Measurements from ENCODE around the gene UNC119B. TPM values are rescaled to one million over a fixed set of nuclear protein-coding genes. Genes with fewer than 3 reads are reported as not detected.

Gene UNC119B
- polyA plus RNA-seq, 1 of the 3 experiments (the other 2 are of a cell fraction), result 23.6 TPM

- Histone ChIP-seq H3K4me3 (ENCODE audit: low read depth in 2 of 2, low read length in 1 of 2) (no peak overlapping the region), H3K4me1 (ENCODE audit: control insufficient read depth in 1 of 2, insufficient read depth in 2 of 2, low read depth in 1 of 2, low read length in 1 of 2) (peaks cover 0 to 15% of the 10 kb centered on the region in 2 experiments; a peak in 1 of 4 replicates), H3K36me3 (replicated peaks in 1 of 2; ENCODE audit: control insufficient read depth in 1 of 2, insufficient read depth in 2 of 2, low read length in 1 of 2) (peaks cover 9 to 10% of the 10 kb centered on the region in 2 experiments), H3F3A (replicated peaks; ENCODE audit: insufficient read depth) (no peaks in the 10 kb centered on the region), H3K27ac (ENCODE audit: low read depth in 2 of 2, low read length in 1 of 2) (no peak overlapping the region), H3K9me3 (no peaks in the 10 kb centered on the region), H4K20me1 (ENCODE audit: insufficient read depth) (no peaks in the 10 kb centered on the region), H3K9me2 (no peaks in the 10 kb centered on the region), H3K27me3 (ENCODE audit: insufficient read depth) (no peaks in the 10 kb centered on the region), H3K9ac (no peak overlapping the region), H2AFZ (ENCODE audit: low read depth) (no peak overlapping the region), H3K79me2 (ENCODE audit: insufficient read depth) (peaks cover 2% of the 10 kb centered on the region; the same call in 1 of the 2 replicates), H3K4me2 (no peak overlapping the region)
- POLR2A ChIA-PET, result interaction anchor here (0.6 kb wide), 1 partner anchor 20 kb away, joined by 3 read pairs; no protein-coding TSS in a partner anchor
- DNase-seq, result no peak
- TF ChIP-seq JUND (IDR thresholded peaks at IDR 0.05) (no peak), MAX (IDR thresholded peaks at IDR 0.05; ENCODE audit: low read depth) (no peak), RXRA (IDR thresholded peaks at IDR 0.05; ENCODE audit: borderline replicate concordance, low read depth) (no peak), TCF12 (IDR thresholded peaks at IDR 0.05) (no peak), TEAD4 (IDR thresholded peaks at IDR 0.05; ENCODE audit: borderline replicate concordance, insufficient read depth) (no peak), SIN3A (IDR thresholded peaks at IDR 0.05; ENCODE audit: borderline replicate concordance, low read depth, low read length) (no peak), CHD2 (IDR thresholded peaks at IDR 0.05; ENCODE audit: low read length, partially characterized antibody) (no peak), REST (IDR thresholded peaks at IDR 0.05; ENCODE audit: low read depth, low read length) (no peak), RCOR1 (IDR thresholded peaks at IDR 0.05; ENCODE audit: low read length) (no peak), SMC3 (IDR thresholded peaks at IDR 0.05; ENCODE audit: low read depth, low read length) (no peak), RAD21 (IDR thresholded peaks at IDR 0.05; ENCODE audit: low read length) (no peak), FOXM1 (IDR thresholded peaks at IDR 0.05; ENCODE audit: low read depth) (no peak)
- 100% methylated on average over 1 of the region's 1 CpG for WGBS (ENCODE audit: low lambda C conversion rate)
- CTCF ChIA-PET, result interaction anchor here (1.1 kb wide), 1 partner anchor 266 kb away, joined by 3 read pairs; no protein-coding TSS in a partner anchor
These were observed 4.6 kb upstream of the UNC119B start for GRCh38 chr12:120705618-120706017.

GRCh38 chr12:120706029-120706428 lies 4.2 kb upstream of the UNC119B start:
- H3K9me3 ChIP-seq, result no peaks in the 10 kb centered on the region
- TF ChIP-seq JUND (IDR thresholded peaks at IDR 0.05), result no peak
- TF ChIP-seq NRF1 (IDR thresholded peaks at IDR 0.05; ENCODE audit: low read depth, low read length), result no peak
- TF ChIP-seq MXI1 (IDR thresholded peaks at IDR 0.05; ENCODE audit: low read depth, low read length), result no peak
- no peak for TF ChIP-seq CTCF (IDR thresholded peaks at IDR 0.05)
- no peak for TF ChIP-seq SMC3 (IDR thresholded peaks at IDR 0.05; ENCODE audit: low read depth, low read length)
- TF ChIP-seq NFIC (IDR thresholded peaks at IDR 0.05; ENCODE audit: borderline replicate concordance), result no peak
- TF ChIP-seq RXRA (IDR thresholded peaks at IDR 0.05; ENCODE audit: borderline replicate concordance, low read depth), result no peak
- no peak for TF ChIP-seq ZBTB33 (IDR thresholded peaks at IDR 0.05; ENCODE audit: borderline replicate concordance, low read depth)
- H3F3A ChIP-seq (replicated peaks; ENCODE audit: insufficient read depth), result no peaks in the 10 kb centered on the region
- no peak overlapping the region for H2AFZ ChIP-seq (ENCODE audit: low read depth)
- H3K4me1 ChIP-seq (ENCODE audit: control insufficient read depth in 1 of 2, insufficient read depth in 2 of 2, low read depth in 1 of 2, low read length in 1 of 2), result peaks cover 0 to 15% of the 10 kb centered on the region in 2 experiments; a peak in 1 of 4 replicates
- H3K27me3 ChIP-seq (ENCODE audit: insufficient read depth), result no peaks in the 10 kb centered on the region
- CTCF ChIA-PET, result no interaction called here
- H3K79me2 ChIP-seq (ENCODE audit: insufficient read depth), result peaks cover 6% of the 10 kb centered on the region
- H3K4me3 ChIP-seq (ENCODE audit: low read depth in 2 of 2, low read length in 1 of 2), result no peak overlapping the region
- H3K9me2 ChIP-seq, result no peaks in the 10 kb centered on the region
- POLR2A ChIA-PET, result interaction anchor here (0.6 kb wide), 1 partner anchor 20 kb away, joined by 3 read pairs; no protein-coding TSS in a partner anchor
- 85% methylated on average over 5 of the region's 5 CpGs for WGBS (ENCODE audit: low lambda C conversion rate)
- DNase-seq, result no peak
- H3K4me2 ChIP-seq, result no peak overlapping the region
- H4K20me1 ChIP-seq (ENCODE audit: insufficient read depth), result no peaks in the 10 kb centered on the region
- H3K9ac ChIP-seq, result no peak overlapping the region
- peaks cover 5 to 6% of the 10 kb centered on the region in 2 experiments for H3K36me3 ChIP-seq (replicated peaks in 1 of 2; ENCODE audit: control insufficient read depth in 1 of 2, insufficient read depth in 2 of 2, low read length in 1 of 2)
- no peak overlapping the region for H3K27ac ChIP-seq (ENCODE audit: low read depth in 2 of 2, low read length in 1 of 2)
